SJSA1 (cell line): ENCODE data around the gene CPED1. TPM values are rescaled to one million over a fixed set of nuclear protein-coding genes. Genes with fewer than 3 reads are reported as not detected.
"Not testable (repeated sequence)": the region's sequence is repeated elsewhere in the genome, so short reads cannot be mapped to it uniquely, and the experiment has no call there.

ENCODE experiments used
- DNase-seq, 2 experiments: peaks; one replicate each; pipeline ENCODE4 v3.0.0-alpha.2; 2015 to 2020; ENCODE audit warnings: low spot score in 2 of 2, low read depth in 1 of 2
- H3K27ac ChIP-seq: fragments of 250-450 bp; sonication (Bioruptor Pico); 2 replicates; pipeline ENCODE4 v1.5.1; 2020; ENCODE audit warnings: mild to moderate bottlenecking, moderate library complexity
- H3K27me3 ChIP-seq: fragments of 250-450 bp; sonication (Bioruptor Pico); replicated peaks from 2 replicates; pipeline ENCODE4 v1.5.1; 2020; ENCODE audit warnings: mild to moderate bottlenecking, moderate library complexity
- H3K36me3 ChIP-seq: fragments of 250-450 bp; sonication (Bioruptor Pico); 2 replicates; pipeline ENCODE4 v1.5.1; 2020; ENCODE audit warnings: mild to moderate bottlenecking
- H3K4me1 ChIP-seq: fragments of 250-450 bp; sonication (Bioruptor Pico); replicated peaks from 2 replicates; pipeline ENCODE4 v1.6.1; 2021; ENCODE audit warnings: mild to moderate bottlenecking
- H3K4me3 ChIP-seq: fragments of 250-450 bp; sonication (Bioruptor Pico); 2 replicates; pipeline ENCODE4 v1.5.1; 2020; ENCODE audit warnings: mild to moderate bottlenecking
- H3K9me3 ChIP-seq: fragments of 250-450 bp; sonication (Bioruptor Pico); replicated peaks from 2 replicates; pipeline ENCODE4 v1.5.1; 2020; ENCODE audit warnings: mild to moderate bottlenecking
- total RNA-seq: library from RNA; depleted of rRNA; stranded (reverse); fragments of >200 nt; shearing (Covaris generic); gene quantifications from 2 replicates; pipeline ENCODE4 v1.2.3, GENCODE V29; 2014

The CPED1 gene
- total RNA-seq, 1 experiment from 2014 or later, result 64.8 TPM

DNA sequence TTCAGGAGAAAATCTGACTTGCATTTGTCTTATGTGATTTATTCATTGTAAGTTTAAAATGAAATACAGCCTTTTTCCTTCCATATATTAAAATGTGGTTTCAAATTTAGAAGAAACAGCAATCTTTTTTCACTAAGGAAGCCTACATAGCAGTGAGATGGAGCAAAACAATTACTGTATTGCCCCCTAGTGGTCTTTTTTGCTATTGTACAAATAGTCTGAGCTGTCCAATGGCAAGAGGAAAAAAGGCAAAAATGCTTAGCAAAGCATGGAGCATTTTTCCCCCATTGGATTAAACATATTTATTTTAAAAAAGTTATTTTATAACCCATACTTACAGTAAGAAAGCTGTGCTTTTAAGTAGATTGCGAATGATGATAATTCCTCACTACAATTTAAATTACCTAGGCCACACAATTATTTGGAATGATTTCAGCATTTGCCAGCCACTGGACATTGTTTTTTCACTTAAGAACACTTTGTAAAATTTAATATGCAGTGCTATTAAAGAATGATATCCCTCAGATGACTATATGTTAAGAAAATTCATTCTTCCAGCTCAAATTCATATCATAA lies 119.5 kb downstream of the CPED1 start:
- peaks cover 4% of the 10 kb centered on the region for H3K4me1 ChIP-seq
- H3K9me3 ChIP-seq, result no peaks in the 10 kb centered on the region
- H3K27me3 ChIP-seq, result no peaks in the 10 kb centered on the region
- H3K4me3 ChIP-seq, result no peak overlapping the region
- peaks cover 6% of the 10 kb centered on the region for H3K36me3 ChIP-seq
- DNase-seq, result peak in 1 of 2 experiments; percentile 66
- H3K27ac ChIP-seq, result no peak overlapping the region

DNA sequence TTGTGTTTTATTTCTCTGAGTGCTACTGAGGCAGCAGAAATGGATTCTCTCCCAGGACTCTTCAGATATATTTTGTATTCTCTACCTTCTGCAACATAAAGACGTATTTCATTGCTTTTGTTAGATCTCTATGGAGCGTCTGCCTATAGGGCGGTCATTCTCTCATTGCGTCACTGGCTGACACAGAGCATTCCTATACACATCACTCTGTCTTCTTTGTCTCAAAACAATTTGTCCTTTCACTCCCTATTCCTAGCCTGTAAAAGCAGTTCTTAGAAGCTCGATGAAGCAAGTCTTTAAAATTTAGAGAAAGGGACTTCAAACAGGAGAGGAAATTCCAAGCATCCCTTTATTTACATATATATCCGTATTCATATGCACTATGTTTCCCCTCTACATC lies 120.6 kb downstream of the CPED1 start:
- DNase-seq, result no peak
- Histone ChIP-seq H3K27me3 (no peaks in the 10 kb centered on the region), H3K36me3 (no peaks in the 10 kb centered on the region; the same call in 1 of the 2 replicates), H3K27ac (no peak overlapping the region), H3K4me1 (peaks cover 11% of the 10 kb centered on the region), H3K4me3 (no peak overlapping the region), H3K9me3 (no peaks in the 10 kb centered on the region)

DNA sequence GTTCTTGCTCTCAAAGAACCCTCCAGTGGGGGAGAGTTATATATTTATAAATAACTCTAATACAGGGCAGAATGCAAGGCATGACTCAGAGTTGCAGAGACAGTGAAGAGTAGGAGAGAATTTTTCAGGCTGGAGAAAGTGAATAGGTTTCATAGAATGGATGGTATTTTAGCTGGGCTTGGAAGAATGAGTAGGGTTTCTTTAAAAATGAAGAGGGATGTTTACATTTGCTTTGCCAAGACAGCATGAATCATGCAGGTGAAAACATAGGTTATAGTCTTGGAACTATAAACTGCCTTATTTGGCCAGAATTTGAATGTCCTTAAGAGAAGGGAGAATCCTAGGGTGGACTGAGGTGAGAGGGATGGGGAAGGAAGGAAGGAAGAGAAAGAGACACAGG lies 124.8 kb downstream of the CPED1 start:
- Histone ChIP-seq H3K27ac (no peak overlapping the region), H3K27me3 (no peaks in the 10 kb centered on the region), H3K4me1 (peaks cover 11% of the 10 kb centered on the region), H3K4me3 (no peak overlapping the region), H3K36me3 (no peaks in the 10 kb centered on the region; the same call in 1 of the 2 replicates), H3K9me3 (no peaks in the 10 kb centered on the region)
- peak in 1 of 2 experiments; percentile 35 for DNase-seq

DNA sequence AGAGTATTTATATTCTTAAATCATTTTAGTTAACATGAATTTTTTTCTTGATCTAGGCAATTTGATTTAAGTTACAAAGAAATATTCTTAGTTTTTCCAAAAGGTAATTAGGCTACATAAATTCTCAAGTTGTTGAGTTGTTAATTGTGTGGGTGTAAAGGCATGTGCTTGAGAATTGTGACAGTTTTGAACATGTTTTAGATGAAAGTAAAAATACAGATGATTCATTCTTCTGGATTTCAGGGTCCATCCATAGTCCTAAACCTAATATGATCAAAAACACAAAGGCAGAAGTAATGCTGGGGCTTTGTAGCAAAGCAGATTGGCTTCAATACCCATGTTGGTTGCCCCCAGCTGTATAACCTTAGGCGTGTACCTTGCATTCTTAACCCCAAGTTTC lies 127.9 kb downstream of the CPED1 start:
- no peak for DNase-seq
- Histone ChIP-seq H3K27me3 (no peaks in the 10 kb centered on the region), H3K36me3 (no peaks in the 10 kb centered on the region), H3K9me3 (no peaks in the 10 kb centered on the region), H3K4me1 (peaks cover 11% of the 10 kb centered on the region), H3K4me3 (no peak overlapping the region), H3K27ac (no peak overlapping the region)

- Histone ChIP-seq H3K9me3 (no peaks in the 10 kb centered on the region), H3K4me3 (no peak overlapping the region), H3K27me3 (no peaks in the 10 kb centered on the region), H3K36me3 (no peaks in the 10 kb centered on the region), H3K27ac (no peak overlapping the region), H3K4me1 (no peaks in the 10 kb centered on the region)
- DNase-seq, result no peak
Measured at GRCh38 chr7:121119047-121119446, 130.5 kb downstream of the CPED1 start.

DNA sequence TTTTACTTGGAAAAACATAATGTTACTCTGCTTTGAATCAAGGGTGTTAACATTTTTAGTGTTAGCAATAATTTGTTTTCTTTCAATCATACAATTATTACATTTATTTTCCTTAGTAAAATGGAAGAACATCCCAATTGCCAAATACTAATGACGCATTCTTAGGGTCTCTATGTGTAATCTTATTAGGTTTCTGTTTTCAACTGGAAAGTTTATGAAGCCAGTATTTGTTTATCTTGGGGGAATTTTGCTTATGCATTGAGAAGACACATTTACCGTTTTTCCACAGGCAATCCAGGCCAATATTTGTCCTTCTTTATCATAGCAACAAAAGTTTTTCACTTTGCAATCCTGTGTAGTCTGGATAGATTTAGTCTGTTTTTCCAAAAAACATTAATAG lies 134.5 kb downstream of the CPED1 start:
- no peaks in the 10 kb centered on the region for H3K9me3 ChIP-seq
- H3K4me3 ChIP-seq, result no peak overlapping the region
- no peaks in the 10 kb centered on the region for H3K27me3 ChIP-seq
- H3K27ac ChIP-seq, result no peak overlapping the region
- no peaks in the 10 kb centered on the region for H3K4me1 ChIP-seq
- peaks cover 10% of the 10 kb centered on the region for H3K36me3 ChIP-seq
- no peak for DNase-seq

- not testable (repeated sequence) for H3K36me3 ChIP-seq, H3K27ac ChIP-seq, H3K27me3 ChIP-seq, DNase-seq, H3K4me3 ChIP-seq, H3K4me1 ChIP-seq, H3K9me3 ChIP-seq
Measured at GRCh38 chr7:121125454-121125853, 136.9 kb downstream of the CPED1 start.

DNA sequence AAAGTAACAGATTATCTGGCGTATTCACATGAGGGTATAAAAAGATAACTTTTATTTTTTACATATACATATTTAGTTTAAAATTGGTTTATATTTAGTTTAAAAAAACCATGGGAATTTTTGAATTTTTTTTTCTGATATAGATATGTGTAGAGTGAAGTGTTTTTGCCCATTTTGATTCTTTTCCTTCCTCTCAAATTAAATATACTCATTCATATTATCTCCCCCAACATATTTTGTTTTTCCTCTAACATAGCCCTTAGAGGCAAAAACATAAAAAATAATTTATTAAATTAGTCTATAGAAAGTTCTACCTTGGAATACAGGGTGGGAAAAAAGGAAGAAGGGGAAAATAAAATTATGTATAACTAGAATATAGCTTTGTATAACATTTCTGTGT lies 137.7 kb downstream of the CPED1 start:
- Histone ChIP-seq H3K36me3 (peaks cover 14% of the 10 kb centered on the region), H3K9me3 (no peaks in the 10 kb centered on the region), H3K27ac (no peak overlapping the region), H3K4me1 (no peaks in the 10 kb centered on the region), H3K27me3 (no peaks in the 10 kb centered on the region), H3K4me3 (no peak overlapping the region)
- DNase-seq, result no peak

DNA sequence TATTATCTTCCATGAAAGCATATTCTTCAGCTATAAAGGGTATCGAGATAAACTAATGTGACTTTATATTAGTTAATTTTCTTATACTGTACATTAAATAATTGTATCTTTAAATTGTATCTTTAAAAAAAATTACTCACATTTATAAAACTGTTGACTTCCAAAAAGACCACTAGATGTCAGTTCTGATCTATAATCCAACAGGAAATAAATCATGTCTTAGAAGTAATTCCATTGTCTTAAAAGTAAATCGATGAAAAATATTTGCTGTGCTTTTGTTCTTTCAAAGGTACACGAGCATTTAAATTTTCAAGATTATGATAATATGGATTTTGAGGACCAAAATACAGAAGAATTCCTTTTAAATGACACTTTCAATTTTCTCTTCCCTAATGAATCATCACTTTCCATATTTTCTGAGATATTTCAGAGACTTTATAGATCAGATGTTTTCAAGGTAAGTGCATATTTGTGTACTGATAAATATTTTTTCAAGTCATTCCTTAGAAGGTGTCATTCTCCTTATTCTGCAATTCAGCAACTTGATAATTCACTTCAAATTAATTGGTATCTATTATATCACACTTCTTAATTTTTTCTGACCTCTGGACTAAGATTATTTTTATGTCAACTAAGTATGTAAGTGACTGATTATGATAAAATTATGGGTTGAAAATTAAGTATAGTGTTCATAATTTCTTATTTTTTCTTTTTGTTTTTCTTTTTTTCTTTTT lies 138.5 kb downstream of the CPED1 start:
- Histone ChIP-seq H3K4me1 (no peaks in the 10 kb centered on the region), H3K9me3 (no peaks in the 10 kb centered on the region), H3K4me3 (no peak overlapping the region), H3K27me3 (no peaks in the 10 kb centered on the region), H3K36me3 (peaks cover 15% of the 10 kb centered on the region), H3K27ac (no peak overlapping the region)
- no peak for DNase-seq

DNA sequence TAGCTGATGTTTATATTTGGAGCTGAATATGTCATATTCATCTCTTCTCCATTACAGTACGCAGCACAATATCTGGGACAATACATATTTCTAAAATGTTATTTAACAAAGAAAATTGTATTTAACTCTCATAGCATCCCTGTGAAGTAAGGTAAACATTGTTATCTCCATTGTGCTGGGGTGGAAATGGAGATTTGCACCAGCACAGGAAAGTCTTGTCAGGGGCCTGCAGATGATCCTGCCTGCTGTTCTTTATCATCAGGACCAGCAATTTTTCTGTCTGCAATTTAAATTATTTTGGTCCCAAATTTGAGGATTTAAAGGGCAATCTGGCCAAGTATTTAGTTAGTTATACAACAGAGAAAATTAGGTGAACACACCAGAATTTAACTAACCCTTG lies 144.4 kb downstream of the CPED1 start:
- no peaks in the 10 kb centered on the region for H3K4me1 ChIP-seq
- peaks cover 30% of the 10 kb centered on the region for H3K36me3 ChIP-seq
- H3K27ac ChIP-seq, result no peak overlapping the region
- no peaks in the 10 kb centered on the region for H3K27me3 ChIP-seq
- no peak overlapping the region for H3K4me3 ChIP-seq
- H3K9me3 ChIP-seq, result no peaks in the 10 kb centered on the region
- no peak for DNase-seq

- no peak overlapping the region for H3K27ac ChIP-seq
- peaks cover 35% of the 10 kb centered on the region for H3K36me3 ChIP-seq
- no peaks in the 10 kb centered on the region for H3K4me1 ChIP-seq
- H3K27me3 ChIP-seq, result no peaks in the 10 kb centered on the region
- no peaks in the 10 kb centered on the region for H3K9me3 ChIP-seq
- no peak for DNase-seq
- H3K4me3 ChIP-seq, result no peak overlapping the region
Measured at GRCh38 chr7:121133444-121133843, 144.9 kb downstream of the CPED1 start.

- no peak overlapping the region for H3K27ac ChIP-seq
- H3K4me3 ChIP-seq, result no peak overlapping the region
- H3K9me3 ChIP-seq, result no peaks in the 10 kb centered on the region
- DNase-seq, result no peak
- peaks cover 44% of the 10 kb centered on the region for H3K36me3 ChIP-seq
- H3K27me3 ChIP-seq, result no peaks in the 10 kb centered on the region
- H3K4me1 ChIP-seq, result no peaks in the 10 kb centered on the region
Measured at GRCh38 chr7:121137580-121137979, 149.1 kb downstream of the CPED1 start.

GRCh38 chr7:121138262-121138933 lies 149.9 kb downstream of the CPED1 start:
- H3K27me3 ChIP-seq, result no peaks in the 10 kb centered on the region
- DNase-seq, result no peak
- no peak overlapping the region for H3K27ac ChIP-seq
- no peaks in the 10 kb centered on the region for H3K9me3 ChIP-seq
- no peaks in the 10 kb centered on the region for H3K4me1 ChIP-seq
- peaks cover 41% of the 10 kb centered on the region for H3K36me3 ChIP-seq
- H3K4me3 ChIP-seq, result no peak overlapping the region

DNA sequence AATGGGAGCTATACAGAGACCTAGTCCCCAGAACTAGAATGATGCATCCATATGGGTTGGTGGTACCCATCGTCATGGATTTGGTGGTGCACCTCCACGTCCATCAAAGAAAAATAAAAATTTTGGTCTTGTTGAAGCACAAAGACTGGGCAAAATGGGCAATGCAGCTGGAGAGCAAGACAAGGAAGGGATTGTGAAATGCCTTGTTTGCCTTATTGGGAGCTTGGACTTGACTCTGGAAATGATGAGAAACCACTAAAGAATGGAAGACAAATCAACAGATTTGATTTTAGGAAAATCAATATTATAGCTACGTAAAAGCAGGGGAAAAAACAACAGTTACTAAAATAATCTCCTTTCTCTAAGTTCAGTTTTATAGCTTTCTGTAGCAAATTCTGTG lies 150.9 kb downstream of the CPED1 start:
- no peaks in the 10 kb centered on the region for H3K27me3 ChIP-seq
- H3K4me1 ChIP-seq, result no peaks in the 10 kb centered on the region
- H3K27ac ChIP-seq, result no peak overlapping the region
- no peak for DNase-seq
- H3K36me3 ChIP-seq, result peaks cover 40% of the 10 kb centered on the region
- no peak overlapping the region for H3K4me3 ChIP-seq
- no peaks in the 10 kb centered on the region for H3K9me3 ChIP-seq
